Esophagus muscularis mucosa (tissue), 4 donors: Measurements from ENCODE around the gene AMOTL1. TPM values are rescaled to one million over a fixed set of nuclear protein-coding genes. Genes with fewer than 3 reads are reported as not detected.
A peak's percentile ranks its signal among the peaks of the same experiment; 100 is the strongest.

Source experiments
- DNase-seq: peaks from one replicate; pipeline ENCODE4 v3.0.0-alpha.2; 2017; ENCODE audit errors: extremely low spot score
- H3K27ac ChIP-seq, 4 donors: fragments of 200-600 bp; sonication (generic); replicated peaks in 1 of 4; 1 replicate in 3 of 4; 2 replicates in 1 of 4; pipeline ENCODE4 v1.5.1; 2016 to 2019; ENCODE audit warnings: mild to moderate bottlenecking in 1 of 4
- H3K27me3 ChIP-seq, 4 donors: fragments of 200-600 bp; sonication (generic); one replicate each; pipeline versions ENCODE4 v1.5.1 to v1.6.0; 2016 to 2019
- H3K36me3 ChIP-seq, 4 donors: fragments of 200-600 bp; sonication (generic); one replicate each; pipeline ENCODE4 v1.5.1; 2016 to 2019
- H3K4me1 ChIP-seq, 4 donors: fragments of 200-600 bp; sonication (generic); one replicate each; pipeline ENCODE4 v1.5.1; 2016 to 2019
- H3K4me3 ChIP-seq, 4 donors: fragments of 200-600 bp; sonication (generic); 1 replicate in 2 of 4; 2 replicates in 2 of 4; pipeline ENCODE4 v1.5.1; 2016 to 2019; ENCODE audit warnings: mild to moderate bottlenecking in 4 of 4, moderate library complexity in 1 of 4
- H3K9me3 ChIP-seq, 4 donors: fragments of 200-600 bp; sonication (generic); 1 replicate in 3 of 4; 2 replicates in 1 of 4; pipeline ENCODE4 v1.5.1; 2016 to 2019
- CTCF ChIP-seq, 3 experiments: fragments of 200-600 bp in 2 of 3; fragments of 450-650 bp in 1 of 3; sonication (generic) in 2 of 3; IDR thresholded peaks; one replicate each; pipeline ENCODE4 v1.5.1; 2017 to 2019; ENCODE audit warnings: antibody characterized with exemption in 3 of 3, mild to moderate bottlenecking in 2 of 3, moderate library complexity in 1 of 3
- EP300 ChIP-seq: sonication (generic); formaldehyde crosslinking; IDR thresholded peaks from one replicate; pipeline ENCODE4 v1.6.1; 2017; ENCODE audit warnings: antibody characterized with exemption
- POLR2A ChIP-seq: fragments of 450-650 bp; IDR thresholded peaks from one replicate; pipeline ENCODE4 v1.6.1; 2017; ENCODE audit warnings: antibody characterized with exemption, moderate library complexity, mild to moderate bottlenecking, low read depth
- POLR2AphosphoS5 ChIP-seq, 2 donors: sonication (generic); formaldehyde crosslinking; IDR thresholded peaks; one replicate each; pipeline ENCODE4 v1.6.1; 2017; ENCODE audit warnings: antibody characterized with exemption in 2 of 2
- WGBS: methylation state at CpG from one replicate; pipeline ENCODE4 v1.1.5; 2018; 5-methylcytosine and 5-hydroxymethylcytosine counted together
- intact Hi-C: fragments of 100-400 bp; cut with DNase I; formaldehyde crosslinking; loops from one replicate; pipeline ENCODE4 v1.15.1; 2023
- total RNA-seq, 4 donors: library from RNA; depleted of rRNA; stranded (reverse); fragments of >200 nt; gene quantifications; one replicate each; pipeline versions ENCODE4 v1.1.0 to v1.2.1, GENCODE V29; 2016

The AMOTL1 gene
- total RNA-seq, 4 donors from 2014 or later, result 172 to 259 (median 182) TPM

- TF ChIP-seq CTCF (IDR thresholded peaks at IDR 0.05) (no peak), POLR2AphosphoS5 (IDR thresholded peaks at IDR 0.05) (no peak), POLR2A (no peak), EP300 (no peak)
- WGBS, result 29% methylated on average over 1 of the region's 1 CpG
- intact Hi-C loops, result no loop called here
Observed at GRCh38 chr11:94800414-94800813, 32.3 kb downstream of the AMOTL1 start.

GRCh38 chr11:94801866-94802460, 33.8 kb downstream of the AMOTL1 start:
- peak overlapping the region; percentile 7 to 65 (median 52) for H3K27ac ChIP-seq
- H3K9me3 ChIP-seq, result no peaks in the 10 kb centered on the region
- no peak overlapping the region for H3K4me3 ChIP-seq
- DNase-seq, result no peak
- TF ChIP-seq POLR2A, result no peak
- TF ChIP-seq EP300, result no peak
- no peak for TF ChIP-seq POLR2AphosphoS5 (IDR thresholded peaks at IDR 0.05)
- TF ChIP-seq CTCF (IDR thresholded peaks at IDR 0.05), result no peak
- 68% methylated on average over 4 of the region's 4 CpGs for WGBS
- H3K36me3 ChIP-seq, result peaks cover 0 to 45% (median 23%) of the 10 kb centered on the region in 4 donors
- no peaks in the 10 kb centered on the region for H3K27me3 ChIP-seq
- intact Hi-C loops, result no loop called here
- peaks cover 42 to 96% (median 95%) of the 10 kb centered on the region in 4 donors for H3K4me1 ChIP-seq

More at GRCh38 chr11:94800414-94800813, 32.3 kb downstream of the AMOTL1 start:
- H3K27ac ChIP-seq, result peak overlapping the region; percentile 39 to 65 (median 54)
- H3K36me3 ChIP-seq, result peaks cover 0 to 40% (median 23%) of the 10 kb centered on the region in 4 donors
- no peak overlapping the region for H3K4me3 ChIP-seq
- H3K27me3 ChIP-seq, result no peaks in the 10 kb centered on the region
- no peaks in the 10 kb centered on the region for H3K9me3 ChIP-seq
- no peak for DNase-seq
- H3K4me1 ChIP-seq, result peaks cover 32 to 96% (median 95%) of the 10 kb centered on the region in 4 donors

DNA sequence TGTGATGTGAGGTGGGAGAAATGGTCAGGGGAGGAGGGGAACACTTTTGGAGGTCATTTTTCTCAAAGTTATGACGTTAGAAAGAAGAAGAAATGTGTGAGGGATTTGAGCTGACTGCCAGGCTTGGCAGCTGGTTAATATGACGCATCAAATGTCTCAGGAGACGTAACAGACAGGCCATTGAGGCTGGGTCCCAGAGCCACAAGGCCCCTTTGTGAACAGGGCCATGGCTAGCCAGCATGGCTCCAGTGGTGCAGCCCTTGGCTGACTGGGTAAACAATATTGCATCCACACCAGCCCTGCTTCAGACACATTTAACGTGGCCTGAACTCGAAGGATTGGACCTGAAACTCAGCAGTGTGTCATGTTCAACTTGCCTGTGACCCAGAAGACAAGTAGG, 34.3 kb downstream of the AMOTL1 start:
- H3K36me3 ChIP-seq, result peaks cover 0 to 45% (median 23%) of the 10 kb centered on the region in 4 donors
- DNase-seq, result no peak
- no peak for TF ChIP-seq CTCF (IDR thresholded peaks at IDR 0.05)
- TF ChIP-seq EP300, result no peak
- TF ChIP-seq POLR2AphosphoS5 (IDR thresholded peaks at IDR 0.05), result no peak
- no peak for TF ChIP-seq POLR2A
- peak overlapping the region; percentile 7 to 65 (median 52) for H3K27ac ChIP-seq
- no peak overlapping the region for H3K4me3 ChIP-seq
- 72% methylated on average over 5 of the region's 5 CpGs for WGBS
- H3K4me1 ChIP-seq, result peaks cover 42 to 95% (median 92%) of the 10 kb centered on the region in 4 donors
- intact Hi-C loops, result no loop called here
- no peaks in the 10 kb centered on the region for H3K9me3 ChIP-seq
- H3K27me3 ChIP-seq, result no peaks in the 10 kb centered on the region

GRCh38 chr11:94803491-94803890, 35.3 kb downstream of the AMOTL1 start:
- Histone ChIP-seq H3K27me3 (no peaks in the 10 kb centered on the region), H3K4me1 (peaks cover 42 to 85% (median 82%) of the 10 kb centered on the region in 4 donors), H3K4me3 (no peak overlapping the region), H3K27ac (peak overlapping the region in 3 of 4 donors; percentile 1 to 64 (median 1)), H3K9me3 (no peaks in the 10 kb centered on the region), H3K36me3 (peaks cover 0 to 45% (median 23%) of the 10 kb centered on the region in 4 donors)
- DNase-seq, result no peak
- no peak for TF ChIP-seq POLR2A
- TF ChIP-seq CTCF (IDR thresholded peaks at IDR 0.05), result no peak
- no peak for TF ChIP-seq POLR2AphosphoS5 (IDR thresholded peaks at IDR 0.05)
- intact Hi-C loops, result no loop called here

DNA sequence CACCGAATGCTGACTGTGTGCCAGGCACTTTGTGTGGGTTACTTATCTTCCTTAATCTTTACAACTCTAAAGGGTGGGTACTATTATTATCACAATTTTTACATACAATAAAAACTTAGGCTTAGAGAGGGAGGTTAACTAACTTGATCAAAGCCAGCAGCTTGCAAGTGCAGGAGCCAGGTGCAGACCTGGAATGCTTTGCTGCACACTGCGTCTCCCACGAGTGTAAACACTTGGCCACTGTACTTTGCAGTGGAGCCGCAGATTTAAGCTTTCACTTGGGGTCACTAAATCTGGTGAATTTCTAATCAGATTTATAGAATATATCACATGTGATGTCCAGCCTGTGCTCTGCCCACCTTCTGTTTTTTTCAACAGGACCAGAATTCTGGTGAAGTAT, 36.7 kb downstream of the AMOTL1 start:
- Histone ChIP-seq H3K9me3 (no peaks in the 10 kb centered on the region), H3K27ac (peak overlapping the region; percentile 2 to 54 (median 45)), H3K4me3 (no peak overlapping the region), H3K27me3 (no peaks in the 10 kb centered on the region), H3K36me3 (peaks cover 0 to 37% (median 16%) of the 10 kb centered on the region in 4 donors), H3K4me1 (peaks cover 41 to 84% (median 79%) of the 10 kb centered on the region in 4 donors)
- 59% methylated on average over 4 of the region's 4 CpGs for WGBS
- intact Hi-C loops, result no loop called here
- DNase-seq, result no peak
- TF ChIP-seq POLR2AphosphoS5 (IDR thresholded peaks at IDR 0.05) (no peak), POLR2A (no peak), CTCF (IDR thresholded peaks at IDR 0.05) (no peak), EP300 (no peak)
